HG02678 (cell line): Measurements from ENCODE around the gene TOX3.

Experiments used
- ATAC-seq: cut with Tn5 transposase; IDR thresholded peaks from one replicate; pipeline ENCODE4 v1.9.1; 2021; ENCODE audit warnings: mild to moderate bottlenecking, moderate library complexity; ENCODE audit not compliant: unreplicated experiment

TOX3 gene

DNA sequence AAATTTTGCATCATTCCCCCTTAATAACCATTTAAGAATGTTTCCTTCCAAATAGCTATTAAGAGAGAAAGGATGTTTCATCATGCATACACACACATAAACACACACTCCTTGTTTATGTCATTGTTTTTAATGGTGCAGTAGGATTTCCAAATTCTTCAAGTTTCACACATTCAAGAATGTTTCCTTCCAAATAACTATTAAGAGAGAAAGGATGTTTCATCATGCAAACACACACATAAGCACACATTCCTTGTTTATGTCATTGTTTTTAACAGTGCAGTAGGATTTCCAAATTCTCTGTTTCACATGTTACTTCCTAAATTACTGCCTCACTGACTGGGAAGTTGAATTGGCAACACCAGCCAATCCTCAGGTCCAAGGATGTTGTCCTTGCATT is 7.8 kb downstream of the TOX3 start:
- no peak for ATAC-seq

DNA sequence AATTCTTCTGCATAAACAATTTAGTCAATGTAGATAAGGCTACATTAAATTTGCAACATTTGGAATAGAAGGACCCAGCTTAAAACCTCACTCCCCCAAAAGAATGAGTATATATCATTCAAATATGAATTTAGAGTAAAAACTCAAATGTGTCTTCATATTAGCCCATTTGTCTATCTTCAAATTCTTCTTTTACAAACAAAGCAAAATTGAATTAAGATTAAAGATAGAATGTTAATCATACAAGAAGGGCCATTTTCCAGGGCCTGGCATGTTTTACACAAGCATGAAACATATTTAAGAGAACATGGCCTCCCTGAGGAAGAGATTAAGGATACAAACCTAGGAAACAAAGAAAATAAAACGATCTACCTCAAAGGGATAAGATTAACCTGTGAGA is 8.4 kb downstream of the TOX3 start:
- no peak for ATAC-seq

DNA sequence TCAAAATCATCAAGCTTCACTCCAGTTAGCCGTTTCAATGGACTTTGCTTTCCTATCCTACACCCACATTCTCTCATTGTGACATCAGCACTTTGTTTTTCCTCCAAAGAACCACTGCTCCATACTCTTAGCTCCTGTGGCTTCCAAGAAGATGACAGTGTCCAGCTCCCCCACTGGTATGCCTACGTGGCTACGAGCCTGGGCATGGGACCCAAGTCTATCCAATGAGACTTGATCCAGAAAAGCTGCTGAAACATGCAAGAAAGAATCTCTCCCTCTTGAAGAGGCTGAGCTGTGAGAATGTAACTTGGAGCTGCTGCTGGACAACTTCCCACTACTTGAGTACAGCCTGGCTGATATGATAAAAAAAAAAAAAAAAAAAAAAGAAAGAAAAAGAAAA is 9.4 kb downstream of the TOX3 start:
- ATAC-seq: no peak

- ATAC-seq: no peak
These were observed 11.9 kb downstream of the TOX3 start for GRCh38 chr16:52535076-52535475.

- no peak for ATAC-seq
These were observed 13.6 kb downstream of the TOX3 start for GRCh38 chr16:52533296-52533695.

- ATAC-seq: no peak
These were observed 14.6 kb downstream of the TOX3 start for GRCh38 chr16:52532384-52532783.

DNA sequence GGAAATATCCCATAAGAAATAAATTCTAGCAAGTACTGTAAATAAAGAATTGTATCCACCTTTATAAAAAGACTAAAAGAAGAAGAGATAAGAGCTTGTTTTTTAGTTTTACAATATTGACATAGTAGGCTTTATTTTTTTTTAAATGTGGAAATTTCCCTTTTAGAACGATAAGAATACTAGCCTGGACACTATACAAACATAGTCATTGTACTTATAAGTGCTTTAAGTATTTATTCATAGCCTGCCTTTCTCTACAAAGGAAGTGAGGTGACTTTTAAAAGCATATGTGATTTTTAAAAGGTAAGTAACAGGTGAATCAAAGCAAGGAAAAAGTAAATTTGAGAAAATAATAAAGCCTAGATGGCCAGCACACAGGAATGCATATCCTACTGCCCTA is 17.7 kb downstream of the TOX3 start:
- ATAC-seq: no peak

DNA sequence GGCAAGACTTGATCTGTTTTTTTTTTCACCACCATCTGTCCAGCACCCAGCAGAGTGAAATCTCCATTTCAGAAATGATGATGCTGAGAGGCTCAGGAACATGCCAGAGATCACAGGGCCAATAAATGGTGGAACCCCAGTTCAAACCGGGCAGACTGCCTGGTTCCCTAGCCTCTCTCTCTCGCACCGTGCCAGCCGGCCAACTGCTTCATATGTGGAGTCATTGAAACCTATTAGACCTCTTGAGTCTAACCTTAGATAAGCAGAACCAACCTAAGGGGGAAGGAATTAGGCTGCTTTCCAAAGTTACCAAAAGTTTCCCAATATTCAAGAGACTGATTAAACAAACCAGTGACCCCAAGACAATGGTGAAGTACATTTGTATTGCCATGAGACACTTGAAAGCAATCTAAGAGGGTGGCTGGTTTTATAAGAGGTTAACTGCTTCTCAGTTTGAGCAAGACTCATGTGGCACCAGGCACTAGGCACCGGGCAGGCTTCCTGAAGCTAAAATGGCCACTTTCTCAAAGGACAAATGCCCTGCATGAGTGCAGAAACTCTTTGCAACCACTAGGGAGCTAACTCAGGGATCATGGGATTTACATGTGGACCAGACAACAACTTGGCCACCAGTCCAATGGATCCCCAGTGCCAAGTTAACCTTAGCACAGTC is 18.4 kb downstream of the TOX3 start:
- ATAC-seq: no peak

DNA sequence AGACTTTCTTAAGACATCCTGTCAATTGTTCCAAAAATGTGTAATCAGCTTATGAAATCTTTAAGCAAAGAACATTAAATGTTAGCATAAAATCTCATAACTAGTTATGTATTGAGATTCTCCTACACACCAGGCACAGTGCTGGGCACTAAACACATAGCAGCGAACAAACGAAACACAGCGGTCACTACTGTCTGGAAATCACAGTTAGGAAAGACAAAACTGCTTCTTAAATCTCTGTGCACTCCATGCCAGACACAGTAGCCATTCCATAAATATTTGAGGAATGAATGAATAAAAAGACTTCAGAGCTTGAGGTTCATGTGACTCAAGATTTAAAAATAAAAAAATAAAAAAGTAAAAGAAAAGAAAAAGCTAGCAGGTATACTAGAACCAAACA is 20.1 kb downstream of the TOX3 start:
- no peak for ATAC-seq

- no peak for ATAC-seq
These were observed 20.7 kb downstream of the TOX3 start for GRCh38 chr16:52526116-52526828.

GRCh38 chr16:52521570-52521969 is 25.4 kb downstream of the TOX3 start:
- ATAC-seq: no peak

DNA sequence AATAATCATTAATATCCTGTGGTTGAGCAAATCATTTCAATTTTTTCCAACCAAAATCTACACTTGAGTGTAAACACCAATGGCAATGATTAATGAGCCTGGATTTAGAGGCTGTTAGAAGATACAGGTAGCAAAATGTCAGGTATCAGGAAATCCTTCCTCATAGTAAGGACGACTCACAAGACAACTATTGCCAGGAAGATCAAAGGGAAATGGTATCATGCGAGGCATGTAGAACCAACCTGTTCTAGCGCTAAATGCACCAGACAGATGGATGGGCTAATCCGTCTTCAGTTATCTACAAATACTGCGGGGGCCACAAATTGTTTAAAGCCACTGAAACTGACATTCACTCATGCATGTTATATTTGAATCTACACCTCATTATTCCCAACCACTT is 28.1 kb downstream of the TOX3 start:
- ATAC-seq: no peak

DNA sequence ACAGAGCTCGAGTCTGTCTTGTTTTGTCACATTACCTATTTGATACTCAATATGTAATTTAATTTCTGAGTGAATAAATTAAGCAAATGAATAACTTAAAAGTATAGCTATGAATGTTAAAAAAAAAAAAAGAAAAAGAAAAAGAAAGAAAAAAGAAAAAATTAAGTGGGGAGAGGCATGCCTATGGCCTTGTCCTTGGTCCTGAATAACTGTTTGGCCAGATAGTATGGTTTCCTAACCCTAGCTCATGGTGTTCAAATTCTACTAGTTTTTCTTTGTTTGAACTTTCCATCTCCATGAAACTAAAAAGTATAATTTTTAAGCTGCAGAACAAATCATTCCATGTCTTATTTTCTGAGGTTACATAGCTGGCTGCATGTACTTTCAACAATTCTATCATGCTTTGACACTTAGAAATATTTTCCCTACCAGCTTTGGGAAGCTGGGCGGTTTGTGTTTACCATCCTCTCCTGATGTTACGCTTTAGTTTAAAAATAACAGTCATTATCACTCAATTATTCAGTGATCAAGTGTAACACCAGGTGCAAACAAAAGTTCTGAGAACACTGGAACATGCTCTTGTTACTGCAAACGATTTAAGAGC is 31.8 kb downstream of the TOX3 start:
- ATAC-seq: no peak

GRCh38 chr16:52512297-52512987 is 34.5 kb downstream of the TOX3 start:
- ATAC-seq: no peak

GRCh38 chr16:52501746-52502145 is 45.2 kb downstream of the TOX3 start:
- ATAC-seq: no peak

DNA sequence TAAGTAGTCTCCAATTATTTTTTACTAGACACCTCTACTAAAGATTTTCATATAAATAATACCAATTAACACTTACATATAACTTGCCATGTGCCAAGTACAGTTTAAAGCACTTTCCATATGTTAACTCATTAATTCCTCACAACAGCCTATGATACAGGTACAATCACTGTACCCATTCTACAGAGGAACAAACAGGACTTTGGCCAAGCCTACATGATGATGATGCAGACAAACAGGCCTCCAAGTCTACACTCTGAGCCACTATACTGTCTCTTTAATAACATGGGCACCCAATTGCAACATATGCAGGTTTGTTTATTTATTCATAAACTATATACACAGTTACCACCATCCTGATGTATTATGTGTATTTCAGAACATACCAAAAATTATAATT is 46.0 kb downstream of the TOX3 start:
- no peak for ATAC-seq

DNA sequence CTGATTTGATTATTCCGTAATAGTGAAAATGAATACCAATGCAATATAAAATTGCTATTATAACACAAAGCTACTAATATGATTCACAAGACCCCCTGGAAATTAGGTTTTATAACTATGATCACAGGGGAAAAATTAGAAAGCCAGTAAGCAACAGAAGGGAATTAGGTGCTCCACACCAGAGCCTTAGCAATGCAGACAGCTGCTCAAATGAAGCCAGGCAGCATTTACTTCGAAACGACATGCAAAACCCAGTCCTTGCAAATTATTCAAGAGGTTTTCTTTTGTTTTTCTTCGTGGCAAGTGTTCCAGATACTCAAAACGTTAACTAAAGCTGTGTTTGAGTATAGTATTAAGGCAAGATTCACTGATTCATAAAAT is 47.9 kb downstream of the TOX3 start:
- no peak for ATAC-seq

- ATAC-seq: no peak
These were observed 48.4 kb downstream of the TOX3 start for GRCh38 chr16:52498328-52499059.

GRCh38 chr16:52497067-52497816 is 49.7 kb downstream of the TOX3 start:
- ATAC-seq: no peak

DNA sequence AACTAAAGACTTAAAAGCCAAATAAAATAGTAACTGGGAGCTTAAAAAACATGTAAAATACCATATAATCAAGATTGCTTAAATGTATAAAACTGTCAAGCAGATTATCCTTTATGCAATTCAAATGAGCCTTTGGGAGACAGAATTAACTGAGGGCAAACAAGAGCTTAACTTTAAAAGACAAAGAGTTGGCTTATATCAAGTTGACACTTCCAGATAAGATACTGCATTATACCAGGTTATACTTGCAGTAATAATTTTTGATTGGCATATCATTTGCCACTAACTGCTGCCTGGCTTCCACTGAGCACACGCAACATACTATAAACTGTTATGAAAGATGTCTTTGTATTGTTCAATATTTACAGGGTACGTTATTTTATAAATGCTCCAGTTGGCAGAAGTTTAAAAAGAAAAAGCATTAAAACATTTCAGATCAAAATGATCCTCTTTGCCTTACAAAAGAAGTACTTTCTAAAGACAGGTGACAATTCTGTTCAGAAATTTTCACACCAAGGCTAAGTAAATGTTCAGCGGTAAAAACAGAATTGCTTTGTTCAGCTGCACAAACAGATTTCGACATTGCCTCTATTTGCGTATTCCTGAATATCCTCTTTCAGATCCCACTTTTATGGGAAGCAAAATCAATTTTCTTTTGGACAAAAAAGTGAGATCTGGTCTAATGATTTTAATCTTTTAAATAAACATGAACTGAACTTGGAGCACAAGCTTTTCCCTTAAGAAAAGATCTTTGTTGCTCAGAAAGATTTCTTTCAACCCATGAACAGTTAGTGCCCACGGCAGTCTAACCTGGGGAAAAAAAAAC is 50.7 kb downstream of the TOX3 start:
- ATAC-seq: no peak
